Fibroblast of pulmonary artery (primary cell): Measurements from ENCODE around the gene IZUMO4.

Experiments
- DNase-seq: peaks from one replicate; pipeline ENCODE4 v3.0.0-alpha.2; 2010; ENCODE audit warnings: low read depth
- H3K4me3 ChIP-seq: replicated peaks from 2 replicates; pipeline ENCODE4 v1.5.1; 2011; ENCODE audit warnings: low read depth, mild to moderate bottlenecking, control low read depth, low read length, moderate library complexity
- CTCF ChIP-seq: IDR thresholded peaks from 2 replicates; pipeline ENCODE4 v1.5.1; 2011; ENCODE audit warnings: mild to moderate bottlenecking, control low read depth, low read length, inconsistent platforms; ENCODE audit errors: missing control alignments

Gene IZUMO4

GRCh38 chr19:2077833-2078619 is 18.7 kb upstream of the IZUMO4 start:
- no peak overlapping the region for H3K4me3 ChIP-seq
- TF ChIP-seq CTCF = no peak
- DNase-seq = no peak

DNA sequence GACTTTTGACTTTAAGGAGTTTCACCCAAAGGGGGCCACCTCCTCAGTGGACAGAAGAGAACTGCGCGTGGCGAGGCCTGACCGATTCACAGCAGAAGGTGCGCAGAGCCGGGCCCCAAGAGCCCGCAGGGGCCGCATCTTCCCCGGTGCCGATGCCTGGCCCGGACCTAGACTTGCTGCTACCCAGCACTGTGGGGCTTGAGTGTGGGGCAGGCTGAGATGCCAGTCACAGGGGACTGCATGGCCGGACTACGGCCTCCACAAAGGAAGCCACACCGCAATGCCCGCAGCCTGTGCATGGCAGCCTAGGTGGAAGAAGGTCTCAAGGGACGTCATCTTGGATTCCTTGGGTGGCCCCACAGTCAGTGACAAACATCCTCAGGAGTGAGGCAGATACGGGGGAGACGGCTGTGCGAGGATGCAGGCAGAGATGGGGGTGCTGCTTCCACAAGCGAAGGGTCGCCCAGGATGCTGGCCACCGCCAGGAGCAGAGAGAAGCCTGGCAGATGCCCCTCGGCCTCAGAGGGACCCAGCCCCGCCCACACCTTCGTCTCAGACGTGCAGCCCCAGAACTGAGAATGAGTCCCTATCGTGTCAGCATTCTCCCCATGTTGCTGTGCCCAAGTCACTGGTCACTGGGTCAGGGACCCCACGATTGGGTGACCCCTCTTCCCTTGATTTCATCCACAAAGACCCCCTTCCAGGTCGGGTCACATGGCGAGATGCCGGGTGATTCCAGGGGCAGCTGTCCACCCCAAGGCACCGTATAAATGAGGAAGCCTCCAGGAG is 17.4 kb upstream of the IZUMO4 start:
- H3K4me3 ChIP-seq = no peak overlapping the region
- no peak for DNase-seq
- no peak for TF ChIP-seq CTCF

DNA sequence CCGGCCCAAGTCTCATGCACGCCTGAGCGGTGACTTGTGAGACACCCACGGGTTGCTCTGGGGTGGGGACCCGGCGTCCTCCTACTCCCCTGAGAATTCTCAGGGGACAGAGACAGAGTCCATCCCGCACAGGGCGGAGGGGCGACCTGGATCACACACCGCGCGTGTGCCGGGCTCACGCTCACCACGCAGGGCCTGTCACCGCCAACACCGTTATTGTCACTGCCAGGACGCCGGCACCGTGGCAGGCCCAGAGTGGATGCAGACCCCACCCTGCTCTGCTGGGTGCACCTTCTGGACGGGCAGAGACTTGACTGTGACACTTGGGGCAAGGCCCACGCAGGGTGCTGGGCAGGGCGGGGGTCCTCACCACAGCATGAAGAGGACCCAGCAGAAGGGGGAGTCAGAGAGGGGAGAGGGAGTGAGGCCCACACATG is 16.8 kb upstream of the IZUMO4 start:
- DNase-seq = no peak
- no peak overlapping the region for H3K4me3 ChIP-seq
- no peak for TF ChIP-seq CTCF

- H3K4me3 ChIP-seq = no peak overlapping the region
- DNase-seq = no peak
- no peak for TF ChIP-seq CTCF
These were observed 16.3 kb upstream of the IZUMO4 start for GRCh38 chr19:2080336-2080988.

GRCh38 chr19:2081873-2082810 is 14.6 kb upstream of the IZUMO4 start:
- no peak for TF ChIP-seq CTCF
- no peak overlapping the region for H3K4me3 ChIP-seq
- no peak for DNase-seq

DNA sequence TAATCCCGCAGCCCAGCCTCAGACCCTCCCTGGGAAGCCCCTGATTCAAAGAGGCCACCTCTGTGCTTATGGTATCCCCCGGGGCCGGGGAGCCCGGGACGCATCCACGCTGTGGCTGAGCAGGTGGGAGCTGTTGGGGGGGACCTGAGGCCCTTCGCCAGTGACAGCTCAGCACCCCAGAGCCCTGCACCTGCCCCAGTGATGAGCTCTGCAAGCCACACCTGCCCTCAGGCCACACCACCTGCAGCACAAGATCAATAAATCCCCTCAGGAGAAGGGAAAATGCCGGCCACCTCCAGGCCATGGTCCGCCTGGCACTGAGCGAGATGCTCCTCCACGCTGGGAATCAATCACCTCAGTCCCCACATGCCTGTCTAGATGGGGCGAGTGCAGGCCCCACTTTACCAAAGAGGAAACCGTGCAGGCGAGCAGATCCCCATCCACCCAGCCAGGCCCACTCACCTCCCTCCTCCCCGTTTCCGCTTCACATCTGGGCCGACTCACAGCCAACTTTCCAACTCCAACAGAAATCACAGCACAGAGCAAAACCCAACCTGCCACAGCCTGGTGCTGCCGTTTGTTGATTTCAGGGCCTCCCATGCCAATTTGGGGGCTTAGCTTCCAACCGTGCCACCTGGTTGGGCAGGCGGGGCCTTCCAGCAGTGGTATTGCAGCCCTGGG is 13.4 kb upstream of the IZUMO4 start:
- H3K4me3 ChIP-seq = no peak overlapping the region
- TF ChIP-seq CTCF = no peak
- no peak for DNase-seq
